Measurements from ENCODE around the gene ESRRA. TPM values are rescaled to one million over a fixed set of nuclear protein-coding genes. Genes with fewer than 3 reads are reported as not detected.

ESRRA gene
- total and polyA plus RNA-seq, 10 of the 15 experiments (the other 5 are each of a cell fraction or from before 2014, with no cell fraction given), result 0.32 to 48.9 (median 12.6) TPM

GRCh38 chr11:64339754-64340408 lies 34.6 kb downstream of the ESRRA start, which contains the start of gene CCDC88B (continued):
- TF ChIP-seq SKIL (IDR thresholded peaks at IDR 0.05; ENCODE audit: low read depth, poor library complexity, severe bottlenecking), result peak; percentile 62
- no peak for TF ChIP-seq BMI1 (IDR thresholded peaks at IDR 0.05; ENCODE audit: borderline replicate concordance)
- peak; percentile 93 for TF ChIP-seq SPI1 (IDR thresholded peaks at IDR 0.05; ENCODE audit: borderline replicate concordance, insufficient read depth, low read depth, low read length)
- peak; percentile 34 for TF ChIP-seq MEF2B (IDR thresholded peaks at IDR 0.05; ENCODE audit: partially characterized antibody, poor library complexity, severe bottlenecking)
- no peak for TF ChIP-seq IRF4 (IDR thresholded peaks at IDR 0.05; ENCODE audit: low read depth, low read length)
- TF ChIP-seq LARP7 (IDR thresholded peaks at IDR 0.05), result peak; percentile 28; the same call in 1 of the 2 replicates
- no peak for TF ChIP-seq KAT2A (conservative IDR thresholded peaks at IDR 0.05; ENCODE audit: control insufficient read depth, low read depth, low read length)
- TF ChIP-seq IKZF2 (IDR thresholded peaks at IDR 0.05), result peak; percentile 29 to 63; a peak in 3 of 4 replicates
- peak; percentile 96 for TF ChIP-seq GATAD2B (conservative IDR thresholded peaks at IDR 0.05; ENCODE audit: low read depth)
- peak; percentile 38; the same call in 1 of the 2 replicates for TF ChIP-seq YY1 (IDR thresholded peaks at IDR 0.05; ENCODE audit: low read depth, low read length)
- TF ChIP-seq STAT3 (IDR thresholded peaks at IDR 0.05; ENCODE audit: low read depth, low read length), result no peak
- TF ChIP-seq NR2C1 (IDR thresholded peaks at IDR 0.05), result peak; percentile 50; the same call in 1 of the 2 replicates
- TF ChIP-seq TCF12 (IDR thresholded peaks at IDR 0.05; ENCODE audit: low read depth, low read length), result peak; percentile 95
- peak; percentile 70 for TF ChIP-seq RUNX3 (IDR thresholded peaks at IDR 0.05; ENCODE audit: low read length)
- 0 out of 2 replicates have a peak, but pooled peaks have one; percentile 20 for TF ChIP-seq CREB1 (IDR thresholded peaks at IDR 0.05; ENCODE audit: low read depth)
- no peak for TF ChIP-seq RBBP5 (conservative IDR thresholded peaks at IDR 0.05)
- peak; percentile 72 for TF ChIP-seq MTA2 (IDR thresholded peaks at IDR 0.05; ENCODE audit: low read depth)
- no peak for TF ChIP-seq RELA (IDR thresholded peaks at IDR 0.05; ENCODE audit: borderline replicate concordance, partially characterized antibody)
- TF ChIP-seq RELB (IDR thresholded peaks at IDR 0.05; ENCODE audit: low read depth), result peak; percentile 72
- TF ChIP-seq JUND (IDR thresholded peaks at IDR 0.05; ENCODE audit: low read depth, low read length), result no peak
- TF ChIP-seq ZBTB40 (IDR thresholded peaks at IDR 0.05; ENCODE audit: borderline replicate concordance), result peak; percentile 86
- peak; percentile 9; the same call in 1 of the 2 replicates for TF ChIP-seq TBL1XR1 (IDR thresholded peaks at IDR 0.05; ENCODE audit: low read depth, low read length)
- TF ChIP-seq RCOR1 (conservative IDR thresholded peaks at IDR 0.05; ENCODE audit: low read depth, low read length), result no peak
- TF ChIP-seq NR2F1 (conservative IDR thresholded peaks at IDR 0.05), result peak; percentile 86
